Mammary epithelial cell (primary cell): ENCODE results near the gene FMNL2.

Source experiments
- CTCF ChIP-seq, 2 donors: IDR thresholded peaks in 1 of 2; conservative IDR thresholded peaks in 1 of 2; 2 replicates each; pipeline ENCODE4 v1.5.1; 2011 to 2012; ENCODE audit warnings: inconsistent platforms in 2 of 2, low read length in 2 of 2, mild to moderate bottlenecking in 2 of 2, control low read depth in 1 of 2, low read depth in 1 of 2; ENCODE audit not compliant: insufficient read depth in 1 of 2; ENCODE audit errors: extremely low read depth in 1 of 2
- EZH2 ChIP-seq: IDR thresholded peaks from 2 replicates; pipeline ENCODE4 v1.6.1; 2012; ENCODE audit warnings: low read length, inconsistent platforms, borderline replicate concordance

DNA sequence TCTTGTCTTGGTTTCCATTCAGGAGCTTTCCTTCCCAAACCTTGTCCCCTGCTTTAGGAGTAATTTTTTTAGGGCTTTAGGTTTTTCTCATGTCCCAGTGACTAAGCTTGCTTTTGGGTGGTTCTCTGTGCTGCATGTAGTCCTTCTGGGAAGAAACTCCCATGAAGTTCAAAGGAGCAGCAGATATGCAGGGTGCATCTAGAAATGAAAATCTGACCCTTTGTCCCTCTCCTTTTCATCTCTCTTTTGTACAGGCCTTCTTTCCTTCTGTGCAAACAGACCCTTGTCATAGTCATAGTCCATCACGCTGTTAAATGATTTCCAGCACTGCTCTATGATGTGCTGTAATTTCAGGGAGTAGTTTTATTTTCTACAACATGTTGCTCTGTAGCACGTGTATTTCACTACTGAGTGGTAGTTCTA is 20.4 kb downstream of the FMNL2 start:
- no peak for TF ChIP-seq CTCF (conservative IDR thresholded peaks at IDR 0.05 in 1 of 2, IDR thresholded peaks at IDR 0.05 in 1 of 2; ENCODE audit: extremely low read depth in 1 of 2, insufficient read depth in 1 of 2, low read depth in 1 of 2, low read length in 2 of 2)
- TF ChIP-seq EZH2 = no peak
